ENCODE results near the gene SMIM22.

DNA sequence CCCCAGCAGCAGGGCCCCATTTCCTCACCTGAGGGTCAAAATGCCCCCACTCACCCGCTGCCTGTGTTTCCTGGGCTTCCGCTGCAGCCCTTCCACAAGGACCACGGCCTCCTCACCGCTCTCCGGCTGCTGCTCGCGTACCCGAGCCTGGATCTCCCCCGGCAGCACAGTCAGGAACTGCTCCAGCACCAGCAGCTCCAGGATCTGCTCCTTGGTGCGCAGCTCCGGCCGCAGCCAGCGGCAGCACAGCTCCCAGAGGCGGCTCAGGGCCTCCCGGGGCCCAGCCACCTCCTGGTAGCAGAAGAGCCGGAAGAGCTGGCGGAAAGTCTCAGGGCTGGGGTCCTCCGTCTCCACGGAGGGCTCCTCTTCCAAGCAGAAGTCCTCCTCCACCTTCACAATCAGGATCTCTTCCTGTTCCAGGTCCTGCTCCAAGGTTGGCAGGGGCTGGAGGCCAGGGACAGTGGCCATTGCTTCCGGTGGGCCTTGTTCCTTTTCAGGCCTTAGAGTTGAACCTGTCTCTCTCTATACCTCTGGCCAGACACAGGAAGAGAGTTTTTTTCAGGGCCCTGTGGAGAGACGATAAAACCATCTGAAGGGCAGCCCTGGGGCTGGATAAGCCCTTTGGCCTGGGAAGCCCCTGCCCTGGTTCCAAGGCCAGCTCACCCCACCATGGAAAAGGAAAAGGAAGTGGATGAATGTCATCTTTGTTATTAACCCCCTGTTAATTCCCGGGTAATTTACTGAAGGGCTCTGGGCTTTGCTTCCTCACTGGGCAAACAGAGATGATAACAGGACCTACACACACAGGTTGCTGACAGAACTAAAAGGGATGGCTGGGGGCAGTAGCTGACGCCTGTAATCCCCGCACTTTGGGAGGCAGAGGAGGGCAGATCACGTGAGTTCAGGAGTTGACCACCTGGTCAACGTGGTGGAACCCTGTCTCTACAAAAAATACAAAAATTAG is 29.4 kb upstream of the SMIM22 start:
- TF ChIP-seq EZH2 (IDR thresholded peaks at IDR 0.05) (no peak), POLR2AphosphoS5 (IDR thresholded peaks at IDR 0.05; ENCODE audit: borderline replicate concordance, low read depth, low read length) (no peak), FOXP2 (optimal IDR thresholded peaks at IDR 0.05; ENCODE audit: control extremely low read depth, extremely low read length, insufficient read depth) (no peak)

Data from SK-N-MC (cell line).